Right atrium auricular region (tissue), 2 donors: ENCODE results near the gene SNPH. TPM values are rescaled to one million over a fixed set of nuclear protein-coding genes. Genes with fewer than 3 reads are reported as not detected.
A peak's percentile ranks its signal among the peaks of the same experiment; 100 is the strongest.

Experiments
- DNase-seq: peaks from one replicate; pipeline ENCODE4 v3.0.0-alpha.2; 2019; ENCODE audit warnings: low spot score
- H3K27ac ChIP-seq, 2 donors: fragments of 200-600 bp; sonication (generic); 1 replicate in 1 of 2; 2 replicates in 1 of 2; pipeline ENCODE4 v1.5.1; 2016 to 2019
- H3K27me3 ChIP-seq, 2 donors: fragments of 200-600 bp; sonication (generic); one replicate each; pipeline versions ENCODE4 v1.5.1 to v1.6.0; 2017 to 2019
- H3K36me3 ChIP-seq: fragments of 200-600 bp; sonication (generic); one replicate; pipeline ENCODE4 v1.5.1; 2016
- H3K4me1 ChIP-seq, 2 donors: fragments of 200-600 bp; sonication (generic); one replicate each; pipeline versions ENCODE4 v1.5.1 to v1.6.0; 2017 to 2019
- H3K4me3 ChIP-seq, 2 donors: fragments of 200-600 bp; sonication (generic); 1 replicate in 1 of 2; 2 replicates in 1 of 2; pipeline ENCODE4 v1.5.1; 2017 to 2019; ENCODE audit warnings: mild to moderate bottlenecking in 1 of 2, moderate library complexity in 1 of 2
- H3K9me3 ChIP-seq, 2 donors: fragments of 200-600 bp; sonication (generic); one replicate each; pipeline ENCODE4 v1.5.1; 2019
- CTCF ChIP-seq, 2 donors: fragments of 200-600 bp; sonication (generic); IDR thresholded peaks; one replicate each; pipeline ENCODE4 v1.5.1; 2019; ENCODE audit warnings: antibody characterized with exemption in 2 of 2
- total RNA-seq, 2 donors: library from RNA; depleted of rRNA; stranded (reverse); fragments of >200 nt; gene quantifications; one replicate each; pipeline ENCODE4 v1.1.0, GENCODE V29; 2016

SNPH gene
- total RNA-seq, 2 donors from 2014 or later, result 5.0 to 10.1 TPM

GRCh38 chr20:1310506-1311190 is 44.6 kb downstream of the SNPH start:
- H3K9me3 ChIP-seq, result no peaks in the 10 kb centered on the region
- H3K36me3 ChIP-seq, result no peaks in the 10 kb centered on the region
- peaks cover 0 to 11% of the 10 kb centered on the region in 2 donors for H3K4me1 ChIP-seq
- no peak overlapping the region for H3K4me3 ChIP-seq
- H3K27me3 ChIP-seq, result no peaks in the 10 kb centered on the region
- H3K27ac ChIP-seq, result no peak overlapping the region
- DNase-seq, result no peak
- TF ChIP-seq CTCF (IDR thresholded peaks at IDR 0.05), result no peak

DNA sequence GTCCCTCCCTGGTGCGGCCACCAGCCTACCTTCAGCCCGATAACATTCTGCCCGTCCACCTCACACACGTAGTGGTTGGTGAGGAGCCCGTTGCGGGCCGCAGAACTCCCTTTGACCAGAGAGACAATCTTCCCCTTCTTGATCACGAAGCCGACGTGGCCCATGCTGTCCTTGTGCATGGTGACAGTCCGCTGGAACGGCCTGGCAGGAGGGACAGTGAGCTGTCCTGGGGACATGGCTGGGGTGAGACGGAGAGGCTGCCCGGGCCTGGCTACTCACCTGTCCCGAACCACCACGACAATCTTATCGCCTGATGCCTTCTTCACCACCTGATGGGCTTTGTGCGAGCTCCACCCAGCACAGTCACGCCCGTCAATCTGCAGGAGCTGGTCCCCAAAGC is 46.2 kb downstream of the SNPH start:
- DNase-seq, result no peak
- Histone ChIP-seq H3K4me3 (no peak overlapping the region), H3K27ac (no peak overlapping the region), H3K4me1 (peaks cover 0 to 11% of the 10 kb centered on the region in 2 donors), H3K36me3 (no peaks in the 10 kb centered on the region), H3K9me3 (no peaks in the 10 kb centered on the region), H3K27me3 (no peaks in the 10 kb centered on the region)
- TF ChIP-seq CTCF (IDR thresholded peaks at IDR 0.05), result no peak

- TF ChIP-seq CTCF (IDR thresholded peaks at IDR 0.05), result no peak
- peaks cover 0 to 11% of the 10 kb centered on the region in 2 donors for H3K4me1 ChIP-seq
- H3K27ac ChIP-seq, result no peak overlapping the region
- H3K9me3 ChIP-seq, result no peaks in the 10 kb centered on the region
- no peak overlapping the region for H3K4me3 ChIP-seq
- H3K27me3 ChIP-seq, result no peaks in the 10 kb centered on the region
- no peaks in the 10 kb centered on the region for H3K36me3 ChIP-seq
- no peak for DNase-seq
These were observed 46.8 kb downstream of the SNPH start for GRCh38 chr20:1312904-1313235.

DNA sequence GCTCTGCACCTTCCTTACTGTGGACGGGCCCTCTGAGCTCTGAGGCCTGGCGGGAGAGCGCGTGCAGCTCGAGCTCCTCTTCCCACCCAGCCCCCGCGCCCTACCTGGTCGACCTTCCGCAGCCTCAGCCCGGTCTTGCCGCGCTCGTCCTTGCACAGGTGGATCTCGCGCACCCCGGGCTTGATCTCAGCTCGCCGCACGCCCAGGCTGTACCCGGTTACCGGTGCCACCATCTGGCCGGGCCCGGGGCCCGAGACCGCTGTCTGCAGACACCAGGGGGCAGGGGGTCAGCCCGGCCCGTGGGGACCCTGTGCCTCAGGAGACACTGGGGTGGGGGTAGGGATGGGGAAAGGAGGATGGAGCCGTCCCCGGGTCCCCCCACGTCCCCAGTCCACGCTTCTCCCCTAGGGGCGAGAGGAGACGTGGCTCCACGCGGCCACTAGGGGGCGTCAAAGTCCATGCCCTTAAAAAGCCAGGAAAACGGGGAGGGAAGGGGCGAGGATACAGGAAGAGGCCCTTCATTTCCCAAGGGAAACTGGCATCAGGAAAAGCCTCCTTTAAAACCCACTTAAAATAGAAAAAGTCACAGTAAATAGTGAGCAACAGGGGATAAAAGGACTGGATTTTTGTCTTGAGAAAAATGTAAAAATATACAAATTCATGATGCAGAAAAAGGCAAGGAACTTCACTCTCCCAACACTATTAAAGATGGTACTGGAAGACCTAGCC is 47.3 kb downstream of the SNPH start:
- Histone ChIP-seq H3K36me3 (no peaks in the 10 kb centered on the region), H3K4me3 (peak overlapping the region; percentile 16 to 28), H3K27me3 (no peaks in the 10 kb centered on the region), H3K9me3 (no peaks in the 10 kb centered on the region), H3K27ac (no peak overlapping the region), H3K4me1 (peaks cover 0 to 11% of the 10 kb centered on the region in 2 donors)
- peak; percentile 98 for TF ChIP-seq CTCF (IDR thresholded peaks at IDR 0.05)
- DNase-seq, result peak; percentile 76

- H3K27me3 ChIP-seq, result no peaks in the 10 kb centered on the region
- no peaks in the 10 kb centered on the region for H3K36me3 ChIP-seq
- no peak overlapping the region for H3K27ac ChIP-seq
- peaks cover 0 to 11% of the 10 kb centered on the region in 2 donors for H3K4me1 ChIP-seq
- TF ChIP-seq CTCF (IDR thresholded peaks at IDR 0.05), result no peak
- no peaks in the 10 kb centered on the region for H3K9me3 ChIP-seq
- H3K4me3 ChIP-seq, result no peak overlapping the region
- DNase-seq, result no peak
These were observed 49.7 kb downstream of the SNPH start for GRCh38 chr20:1315804-1316203.
